Measurements from ENCODE around the gene EMCN. TPM values are rescaled to one million over a fixed set of nuclear protein-coding genes. Genes with fewer than 3 reads are reported as not detected.

Gene EMCN, protein sequence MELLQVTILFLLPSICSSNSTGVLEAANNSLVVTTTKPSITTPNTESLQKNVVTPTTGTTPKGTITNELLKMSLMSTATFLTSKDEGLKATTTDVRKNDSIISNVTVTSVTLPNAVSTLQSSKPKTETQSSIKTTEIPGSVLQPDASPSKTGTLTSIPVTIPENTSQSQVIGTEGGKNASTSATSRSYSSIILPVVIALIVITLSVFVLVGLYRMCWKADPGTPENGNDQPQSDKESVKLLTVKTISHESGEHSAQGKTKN
- total RNA-seq: 3.7 TPM

DNA sequence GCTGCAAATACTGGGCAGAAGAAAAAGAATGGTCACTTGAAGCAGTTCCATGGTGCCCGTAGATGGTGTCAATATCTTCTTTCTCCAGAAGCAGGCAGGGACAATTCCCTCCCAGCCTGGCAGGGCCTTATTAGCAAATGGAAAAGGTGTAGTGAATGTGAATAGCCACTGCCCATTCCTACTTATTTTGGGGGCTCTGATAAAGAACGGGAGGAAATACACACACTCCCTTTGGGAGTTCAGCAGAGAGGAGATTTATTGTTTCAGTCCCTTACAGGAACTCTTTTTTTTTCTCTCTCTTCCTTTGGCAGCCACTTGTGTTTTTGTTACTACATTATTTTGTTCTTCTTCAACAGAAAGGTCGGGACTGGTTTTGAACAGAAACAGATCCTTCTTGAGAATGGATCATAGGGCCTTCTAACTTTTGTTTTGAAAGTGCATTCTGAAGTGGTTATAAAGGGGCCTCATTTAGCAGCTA is at the start of gene EMCN:
Gene EMCN, minus strand, starts transcription at position 159 of the 478 bp plus-strand sequence. Its CDS starts 108 bp downstream, at position 51.

